DMS79 (cell line): ENCODE data around the gene ELMO1.
"Not testable (repeated sequence)": the region's sequence is repeated elsewhere in the genome, so short reads cannot be mapped to it uniquely, and the experiment has no call there.

ENCODE experiments used
- DNase-seq: peaks from one replicate; lab custom pipeline; 2025; lab: John Stamatoyannopoulos, UW

ELMO1 gene

DNA sequence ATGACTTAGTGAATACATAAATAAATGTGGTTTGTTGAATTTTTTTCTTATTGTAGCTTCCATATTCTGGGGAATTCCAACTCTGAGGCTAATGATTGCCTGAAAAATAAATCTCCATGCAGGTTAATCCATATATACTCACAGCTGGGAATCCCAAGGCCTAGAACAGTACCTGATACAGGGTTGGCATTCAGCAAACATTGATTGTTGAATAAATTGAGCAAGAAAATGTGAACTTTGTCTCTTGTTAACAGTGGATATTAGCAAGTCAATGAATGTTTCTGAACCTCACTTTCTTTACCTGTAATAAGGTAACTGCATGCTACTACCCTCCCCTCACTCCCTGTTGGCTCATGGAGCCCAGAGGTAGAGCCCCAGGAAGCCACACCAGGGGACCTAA, 470.8 kb downstream of the ELMO1 start:
- no peak for DNase-seq

DNA sequence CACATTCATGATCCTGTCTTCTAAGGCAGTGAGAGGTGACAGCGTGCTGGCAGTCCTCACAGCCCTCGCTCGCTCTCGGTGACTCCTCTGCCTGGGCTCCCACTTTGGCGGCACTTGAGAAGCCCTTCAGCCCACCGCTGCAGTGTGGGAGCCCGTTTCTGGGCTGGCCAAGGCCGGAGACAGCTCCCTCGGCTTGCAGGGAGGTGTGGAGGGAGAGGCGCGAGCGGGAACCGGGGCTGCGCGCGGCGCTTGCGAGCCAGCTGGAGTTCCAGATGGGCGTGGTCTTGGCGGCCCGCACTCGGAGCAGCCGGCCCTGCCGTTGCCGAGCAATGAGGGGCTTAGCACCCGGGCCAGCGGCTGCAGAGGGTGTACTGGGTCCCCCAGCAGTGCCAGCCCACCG, 475.1 kb downstream of the ELMO1 start:
- DNase-seq: not testable (repeated sequence)

DNA sequence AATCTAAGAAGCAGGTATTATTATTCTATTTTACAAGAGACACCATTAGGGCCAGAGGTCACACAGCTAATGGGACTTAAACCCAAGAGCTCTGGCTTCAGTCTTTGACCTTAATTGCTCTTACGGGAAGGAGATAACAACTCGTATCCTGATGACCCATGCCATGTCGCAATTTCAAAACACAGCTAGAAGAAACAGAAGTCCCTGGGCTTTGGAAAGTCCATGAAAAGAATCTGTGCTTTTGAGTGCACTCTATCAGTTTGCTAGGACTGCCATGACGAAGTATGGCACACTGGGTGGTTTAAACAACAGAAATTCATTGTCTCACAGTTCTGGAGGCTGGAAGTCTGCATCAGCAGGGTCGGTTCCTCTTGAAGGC, 476.5 kb downstream of the ELMO1 start:
- DNase-seq: no peak

- no peak for DNase-seq
Measured at GRCh38 chr7:36971515-36972139, 477.0 kb downstream of the ELMO1 start.

DNA sequence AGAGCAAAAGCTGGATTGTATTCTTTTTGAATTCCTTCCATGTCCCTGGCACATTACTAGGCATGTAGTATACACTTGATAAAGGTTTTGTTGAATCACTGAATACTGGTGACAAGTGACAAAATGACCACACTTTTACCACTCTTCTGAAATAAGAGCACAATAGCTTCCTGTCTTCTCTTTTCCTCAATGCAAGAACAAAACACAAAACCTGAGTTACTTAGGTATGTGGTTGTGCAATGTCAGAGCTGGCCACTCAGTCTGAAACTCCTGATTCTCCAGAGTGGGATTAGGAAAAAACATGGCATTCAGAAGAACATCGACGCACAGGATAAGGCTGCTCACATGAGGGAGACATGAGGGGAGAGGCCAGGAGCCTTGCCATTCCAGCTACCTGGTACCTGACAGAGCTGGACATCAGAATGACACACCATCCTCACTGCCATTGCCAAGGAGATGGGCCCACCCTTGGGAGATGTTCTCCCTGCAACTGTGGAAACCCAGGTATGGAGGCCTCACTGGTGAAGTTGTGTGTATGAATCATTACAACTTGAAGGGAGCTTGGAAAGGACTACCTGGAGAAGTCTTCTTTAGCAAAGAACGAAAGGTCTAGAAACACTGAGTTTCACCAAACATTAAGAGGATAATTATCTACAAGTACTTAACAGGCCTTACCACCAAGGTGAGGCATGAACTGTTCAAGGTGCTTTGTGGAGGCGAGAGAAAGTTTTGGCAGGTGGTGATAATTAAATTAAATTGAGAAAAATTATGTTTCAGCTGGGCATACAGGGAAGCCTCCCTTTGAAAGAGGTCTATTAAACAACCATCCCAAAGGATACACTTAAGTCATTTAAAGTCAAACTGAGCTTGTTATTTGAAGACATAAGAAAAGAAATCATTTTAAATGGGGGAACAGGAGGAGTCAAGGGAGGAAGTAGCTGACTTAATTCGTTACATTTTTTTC, 477.8 kb downstream of the ELMO1 start:
- no peak for DNase-seq

- DNase-seq: no peak
Measured at GRCh38 chr7:36969376-36969775, 479.3 kb downstream of the ELMO1 start.

DNA sequence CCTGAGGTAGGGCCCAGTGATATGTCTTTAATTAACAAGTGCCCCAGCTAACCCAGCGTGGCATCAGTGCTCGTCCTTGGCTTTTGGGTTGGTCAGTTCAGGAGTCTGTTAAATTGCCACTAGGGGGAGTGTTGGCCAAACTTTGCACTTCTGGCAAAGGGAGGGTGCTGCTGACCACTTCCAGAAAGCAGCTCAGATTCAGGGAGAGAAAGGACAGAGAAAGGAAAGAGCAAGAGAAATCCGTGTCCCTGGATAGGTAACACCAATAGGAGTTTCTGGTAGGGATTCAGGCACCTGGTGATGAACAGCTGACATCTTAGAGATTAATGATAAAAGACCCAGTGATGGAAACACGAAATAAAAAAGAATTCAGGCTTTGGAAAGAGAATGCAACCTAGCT, 481.3 kb downstream of the ELMO1 start:
- no peak for DNase-seq

DNA sequence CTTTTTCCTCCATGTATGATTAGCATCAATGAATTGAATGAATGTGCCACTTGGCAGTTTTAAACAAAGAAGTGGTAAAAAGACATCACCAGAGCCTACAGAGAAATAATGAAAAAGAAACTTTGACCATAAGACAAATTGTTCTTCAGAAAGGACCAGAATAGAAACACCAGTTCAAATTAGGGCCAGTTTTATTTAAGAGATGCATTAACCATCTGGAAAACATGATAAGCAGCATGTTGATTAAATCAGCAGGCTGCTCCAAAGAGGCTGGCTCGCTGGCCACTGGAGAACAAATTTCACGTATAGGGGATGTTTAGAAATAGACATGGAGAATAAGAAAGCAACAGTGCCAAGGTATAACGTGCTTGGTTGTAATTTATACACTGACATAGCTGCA, 482.0 kb downstream of the ELMO1 start:
- DNase-seq: no peak

GRCh38 chr7:36966039-36966438, 482.6 kb downstream of the ELMO1 start:
- no peak for DNase-seq

DNA sequence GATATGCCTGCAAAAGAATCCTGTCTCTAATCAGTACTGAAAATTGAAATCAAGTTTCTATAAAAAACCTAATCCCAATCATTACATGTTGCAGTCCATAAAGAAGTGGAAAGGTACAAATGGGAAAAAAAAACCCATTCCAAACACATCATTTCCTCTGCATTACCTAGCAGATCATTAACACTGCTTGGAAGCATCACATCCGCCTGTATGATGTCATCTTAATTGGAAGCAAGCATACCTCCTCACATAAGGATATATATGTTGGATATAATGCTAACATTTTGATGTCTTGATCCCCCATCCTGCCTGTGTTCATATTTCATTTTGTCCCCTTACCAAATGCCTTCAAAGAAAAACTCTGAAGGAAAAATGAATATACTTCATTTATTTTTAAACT, 483.0 kb downstream of the ELMO1 start:
- no peak for DNase-seq

DNA sequence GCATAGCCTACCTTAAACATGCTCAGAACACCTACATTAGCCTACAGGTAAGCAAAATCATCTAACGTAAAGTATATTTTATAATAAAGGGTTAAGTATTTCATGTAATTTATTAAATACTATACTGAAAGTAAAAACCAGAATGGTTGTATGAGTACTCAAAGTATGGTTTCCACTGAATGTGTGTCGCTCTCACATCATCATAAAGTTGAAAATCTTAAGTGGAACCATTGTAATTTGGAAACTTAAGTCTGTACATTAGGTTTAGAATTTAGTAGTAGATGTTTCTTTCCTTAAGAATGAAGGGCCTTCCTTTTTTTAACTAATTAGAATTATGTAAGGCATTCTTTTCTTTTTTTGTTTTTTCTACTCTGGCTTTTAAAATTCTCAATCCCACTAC, 484.4 kb downstream of the ELMO1 start:
- no peak for DNase-seq

DNA sequence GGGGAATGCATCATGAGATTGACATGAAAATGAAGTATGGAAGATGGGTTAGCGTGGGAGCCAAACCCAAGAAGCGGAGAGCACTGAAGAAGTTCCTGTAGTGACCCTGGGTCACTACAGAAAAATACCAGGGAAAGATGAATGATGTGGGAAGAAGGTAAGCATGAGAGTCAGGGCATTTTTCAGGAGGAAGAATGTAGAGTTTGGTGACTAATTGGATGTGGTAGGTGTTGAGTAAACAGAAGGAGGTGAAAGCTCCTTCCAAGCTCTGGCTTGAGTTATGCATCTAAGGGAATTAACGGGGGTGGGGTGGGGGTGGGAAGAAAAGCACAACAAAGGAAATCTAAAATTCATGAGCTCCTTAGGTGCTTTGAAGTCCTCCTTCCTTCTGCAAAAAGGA, 486.3 kb downstream of the ELMO1 start:
- DNase-seq: no peak

DNA sequence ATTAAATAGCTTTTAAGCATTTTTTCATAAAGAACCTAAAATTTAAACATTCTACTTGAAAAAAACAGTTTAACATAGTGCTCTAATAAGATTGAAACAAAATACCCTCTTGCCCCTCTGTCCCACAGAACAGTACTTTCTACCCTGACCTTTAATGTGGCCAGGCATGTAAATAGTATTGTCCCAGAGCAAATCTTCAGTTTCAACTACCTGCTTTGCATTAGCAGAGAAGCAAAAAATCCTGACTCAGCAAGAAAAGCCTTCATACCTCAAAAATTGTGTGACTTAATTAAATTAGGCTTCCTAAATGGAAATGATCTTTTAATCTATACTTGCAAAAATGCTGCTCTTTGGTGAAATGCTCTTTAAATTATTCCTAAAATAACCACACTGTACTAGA, 487.0 kb downstream of the ELMO1 start:
- no peak for DNase-seq

DNA sequence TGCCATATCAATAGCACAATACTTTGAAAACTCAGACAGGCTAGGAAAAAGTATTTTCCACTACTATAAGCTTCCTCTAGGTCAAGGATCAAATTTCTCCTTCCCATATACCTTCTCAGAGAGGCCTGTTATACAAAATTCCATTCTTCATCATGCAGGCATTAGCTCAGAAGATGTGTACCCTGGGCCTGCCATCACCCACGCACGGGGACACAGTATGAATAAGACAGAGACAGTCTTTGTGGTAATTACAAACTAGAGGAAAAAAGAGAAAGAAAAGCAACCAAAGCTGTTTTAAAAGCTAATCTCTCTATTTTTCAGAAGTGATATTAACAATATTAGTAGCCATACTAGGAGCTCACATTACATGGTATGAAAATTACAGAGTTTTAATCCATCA, 487.6 kb downstream of the ELMO1 start:
- no peak for DNase-seq

DNA sequence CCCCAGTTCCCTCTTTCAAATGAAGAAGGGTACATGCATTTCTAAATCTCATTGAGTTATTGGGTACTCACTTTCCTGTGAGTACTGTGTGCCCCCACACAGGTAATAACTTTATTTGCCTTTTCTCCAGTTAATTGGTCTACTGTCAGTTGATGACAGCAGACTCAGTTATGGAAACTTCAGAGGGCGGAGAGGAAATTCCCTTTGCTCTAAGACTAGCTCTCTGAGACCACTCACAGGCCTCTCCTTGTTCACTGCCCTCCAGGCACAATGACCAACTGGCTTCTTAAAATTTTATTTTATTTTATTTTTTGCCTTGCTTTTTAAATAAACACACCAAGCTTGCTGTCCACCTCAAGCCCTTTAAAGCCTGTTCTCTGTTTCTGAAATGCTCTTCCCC, 488.6 kb downstream of the ELMO1 start:
- DNase-seq: no peak

- DNase-seq: no peak
Measured at GRCh38 chr7:36958111-36958733, 490.4 kb downstream of the ELMO1 start.

DNA sequence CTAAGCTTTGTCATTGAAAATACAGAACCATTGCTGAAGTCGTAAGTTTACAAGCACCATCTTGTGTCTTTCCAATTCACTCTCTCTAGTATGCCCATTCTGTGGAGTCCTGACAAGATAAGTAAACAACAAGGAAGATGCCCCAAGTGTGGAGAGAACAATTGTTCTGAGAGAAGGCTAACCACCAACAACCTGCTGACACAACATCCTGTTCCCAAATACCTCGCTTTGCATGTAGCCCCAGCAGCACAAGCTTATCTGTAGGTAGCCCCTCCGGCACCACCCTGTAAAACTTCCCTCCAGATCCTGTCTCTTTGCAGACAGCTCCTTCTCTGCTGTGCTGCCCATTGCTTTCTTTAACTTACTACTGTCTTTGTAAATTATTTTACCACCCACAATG, 491.0 kb downstream of the ELMO1 start:
- no peak for DNase-seq

DNA sequence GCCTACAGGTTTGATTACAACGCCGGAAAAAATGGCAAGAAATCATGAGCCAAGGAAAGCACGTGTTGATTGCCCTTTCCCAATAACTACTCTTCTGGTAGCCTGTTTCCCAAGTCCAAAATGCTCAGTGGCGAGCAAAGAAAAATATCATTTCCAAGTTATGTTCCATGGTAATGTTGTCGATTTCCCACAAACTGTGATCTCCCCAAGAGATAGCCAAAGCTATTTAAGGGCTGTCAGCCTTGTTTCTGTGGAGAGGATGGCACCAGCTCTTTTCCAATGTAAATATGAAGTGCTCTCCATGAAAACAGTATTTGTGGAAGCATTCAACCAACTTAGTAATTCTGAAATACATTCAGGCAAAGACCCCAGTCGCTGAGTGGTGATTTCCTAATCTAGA, 491.9 kb downstream of the ELMO1 start:
- no peak for DNase-seq

- no peak for DNase-seq
Measured at GRCh38 chr7:36955456-36956129, 493.1 kb downstream of the ELMO1 start.

DNA sequence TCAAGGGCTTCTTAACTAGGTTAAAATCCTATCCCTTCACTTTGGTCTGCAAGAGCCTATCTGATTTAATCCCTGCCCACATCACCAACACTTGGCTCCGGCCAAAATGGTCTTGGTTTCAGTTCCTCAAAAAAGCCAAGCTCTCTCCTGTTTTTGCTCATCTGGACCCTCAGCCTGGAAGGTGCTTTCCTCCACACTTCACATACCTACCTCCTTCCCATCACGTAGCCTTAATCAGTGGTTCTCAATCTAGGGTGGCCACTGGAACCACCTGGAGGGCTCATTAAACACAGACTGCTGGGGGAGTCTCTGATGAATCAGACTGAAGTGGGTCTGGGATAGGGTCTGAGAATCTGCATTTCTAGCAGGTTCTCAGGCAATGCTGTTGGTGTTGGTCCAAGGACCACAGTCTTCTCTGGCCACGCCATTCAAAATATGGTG, 497.4 kb downstream of the ELMO1 start:
- no peak for DNase-seq

- no peak for DNase-seq
Measured at GRCh38 chr7:36949711-36950600, 498.7 kb downstream of the ELMO1 start.

GRCh38 chr7:36946401-36946739, 502.3 kb downstream of the ELMO1 start:
- no peak for DNase-seq
